Measurements from ENCODE around the gene IFITM5. TPM values are rescaled to one million over a fixed set of nuclear protein-coding genes. Genes with fewer than 3 reads are reported as not detected.
"Not testable (repeated sequence)": the region's sequence is repeated elsewhere in the genome, so short reads cannot be mapped to it uniquely, and the experiment has no call there.

Gene IFITM5
- total RNA-seq, 8 experiments from 2014 or later: 0.51 to 1.5 (median 1.1) TPM; not detected in 5

DNA sequence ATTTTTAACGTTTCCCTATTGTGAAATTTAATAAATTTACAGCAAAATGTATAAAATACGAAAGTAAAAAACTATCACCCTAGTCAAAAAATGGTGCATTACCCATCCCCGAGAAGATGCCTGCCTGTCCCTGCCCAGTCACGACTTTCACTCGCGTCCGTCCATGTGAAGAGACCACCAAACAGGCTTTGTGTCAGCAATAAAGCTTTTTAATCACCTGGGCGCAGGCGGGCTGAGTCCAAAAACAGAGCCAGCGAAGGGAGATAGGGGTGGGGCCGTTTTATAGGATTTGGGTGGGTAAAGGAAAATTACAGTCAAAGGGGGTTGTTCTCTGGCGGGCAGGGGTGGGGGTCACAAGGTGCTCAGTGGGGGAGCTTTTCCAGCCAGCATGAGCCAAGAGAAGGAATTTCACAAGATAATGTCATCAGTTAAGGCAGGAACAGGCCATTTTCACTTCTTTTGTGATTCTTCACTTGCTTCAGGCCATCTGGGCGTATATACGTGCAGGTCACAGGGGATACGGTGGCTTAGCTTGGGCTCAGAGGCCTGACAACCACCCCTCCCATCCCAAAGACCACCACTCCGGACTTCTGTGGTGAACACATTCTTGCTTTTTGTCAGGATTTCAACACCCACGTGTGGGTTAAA lies 34.4 kb upstream of the IFITM5 start:
- H3K4me3 ChIP-seq; in situ Hi-C loops (cut with MboI; ENCODE audit: low pct_unique_long_range_greater_than_20kb in 2 of 9, low sequenced_read_pairs in 9 of 9, unreplicated experiment in 9 of 9): not testable (repeated sequence)
- ATAC-seq (replicated peaks in 6 of 8): peak in 3 of 8 experiments; percentile 20 to 30 (median 29)
- 43 to 100% (median 83%) methylated on average over 1 to 10 of the region's 17 CpGs for WGBS, 10 experiments
- peaks cover 22 to 28% of the 10 kb centered on the region in 2 donors for H3K4me1 ChIP-seq (replicated peaks in 1 of 2)
- peak overlapping the region in 1 of 2 donors; percentile 37 for H3K27ac ChIP-seq

DNA sequence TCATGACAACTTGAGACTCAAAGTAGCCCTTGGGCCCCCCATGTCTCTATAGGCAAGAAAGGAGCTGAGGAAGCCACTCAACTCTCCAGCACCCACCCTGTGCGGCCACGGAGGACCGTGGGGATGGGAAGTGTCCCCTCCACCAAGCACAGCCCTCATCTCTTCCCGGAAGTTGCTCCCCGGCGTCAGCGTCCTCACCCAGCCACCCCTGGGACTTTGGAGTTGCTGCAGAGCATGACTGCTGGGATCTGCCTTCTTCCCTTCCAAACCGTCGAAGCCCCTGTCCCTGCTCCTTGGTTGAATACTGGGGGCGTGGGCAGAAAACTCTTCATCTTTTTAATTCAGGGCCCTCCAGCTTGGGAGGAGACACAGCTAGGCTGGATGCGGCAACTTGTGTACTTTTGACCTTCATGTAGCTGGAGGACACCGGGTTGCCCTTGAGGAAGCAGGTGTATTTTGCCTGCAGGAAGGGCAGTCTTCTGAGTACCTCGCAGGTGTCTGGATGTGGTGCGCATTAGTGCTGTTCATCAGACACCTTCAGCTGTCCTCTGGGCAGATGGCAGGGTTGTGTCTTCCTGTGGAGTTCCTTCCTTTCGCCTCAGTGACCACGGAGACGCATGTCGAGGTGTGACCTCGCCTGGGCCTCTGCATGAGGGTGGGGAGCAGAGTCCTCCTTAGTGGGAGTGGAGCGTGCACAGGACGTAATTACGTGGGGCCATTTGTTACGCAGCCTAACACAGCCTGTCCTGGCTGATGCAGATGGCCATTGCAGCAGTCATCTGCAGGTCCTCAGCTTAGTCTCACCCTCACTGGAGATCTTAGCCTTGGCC lies 33.5 kb upstream of the IFITM5 start:
- H3K4me1 ChIP-seq (replicated peaks in 1 of 2): peaks cover 22 to 28% of the 10 kb centered on the region in 2 donors
- no peak for ATAC-seq (replicated peaks in 6 of 8)
- no peak overlapping the region for H3K4me3 ChIP-seq
- H3K27ac ChIP-seq: no peak overlapping the region
- in situ Hi-C loops (cut with MboI; ENCODE audit: low pct_unique_long_range_greater_than_20kb in 2 of 9, low sequenced_read_pairs in 9 of 9, unreplicated experiment in 9 of 9): no loop called here
- 80 to 100% (median 96%) methylated on average over 4 to 12 of the region's 23 CpGs; no CpG with 5 or more reads in 2 of the 10 experiments for WGBS, 10 experiments

DNA sequence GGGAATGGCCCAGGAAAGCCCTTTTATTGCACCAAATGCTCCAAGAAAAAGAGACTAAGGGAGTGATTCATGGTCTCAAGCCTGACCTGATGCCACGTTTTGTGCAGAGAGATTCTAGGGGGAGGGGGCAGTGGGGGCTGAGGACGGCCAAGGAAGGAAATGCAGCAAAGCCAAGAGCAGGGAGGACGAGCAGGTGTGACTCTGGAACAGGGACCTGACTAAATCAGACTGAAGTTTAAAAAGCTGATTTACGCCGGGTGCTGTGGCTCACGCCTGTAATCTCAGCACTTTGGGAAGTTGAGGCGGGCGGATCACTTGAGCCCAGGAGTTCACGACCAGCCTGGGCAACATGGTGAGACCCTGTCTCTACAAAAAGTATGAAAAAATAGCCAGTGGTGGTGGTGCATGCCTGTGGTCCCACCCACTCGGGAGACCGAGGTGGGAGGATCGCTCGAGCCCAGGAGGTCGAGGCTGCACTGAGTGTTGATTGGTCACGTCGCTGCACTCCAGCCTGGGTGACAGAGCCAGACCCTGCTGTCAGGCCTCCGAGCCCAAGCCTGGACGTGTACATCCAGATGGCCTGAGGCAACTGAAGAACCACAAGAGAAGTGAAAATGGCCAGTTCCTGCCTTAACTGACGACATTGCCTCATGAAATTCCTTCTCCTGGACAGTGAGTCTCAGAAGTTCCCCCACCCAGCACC lies 32.2 kb upstream of the IFITM5 start:
- in situ Hi-C loops (cut with MboI; ENCODE audit: low pct_unique_long_range_greater_than_20kb in 2 of 9, low sequenced_read_pairs in 9 of 9, unreplicated experiment in 9 of 9): no loop called here

DNA sequence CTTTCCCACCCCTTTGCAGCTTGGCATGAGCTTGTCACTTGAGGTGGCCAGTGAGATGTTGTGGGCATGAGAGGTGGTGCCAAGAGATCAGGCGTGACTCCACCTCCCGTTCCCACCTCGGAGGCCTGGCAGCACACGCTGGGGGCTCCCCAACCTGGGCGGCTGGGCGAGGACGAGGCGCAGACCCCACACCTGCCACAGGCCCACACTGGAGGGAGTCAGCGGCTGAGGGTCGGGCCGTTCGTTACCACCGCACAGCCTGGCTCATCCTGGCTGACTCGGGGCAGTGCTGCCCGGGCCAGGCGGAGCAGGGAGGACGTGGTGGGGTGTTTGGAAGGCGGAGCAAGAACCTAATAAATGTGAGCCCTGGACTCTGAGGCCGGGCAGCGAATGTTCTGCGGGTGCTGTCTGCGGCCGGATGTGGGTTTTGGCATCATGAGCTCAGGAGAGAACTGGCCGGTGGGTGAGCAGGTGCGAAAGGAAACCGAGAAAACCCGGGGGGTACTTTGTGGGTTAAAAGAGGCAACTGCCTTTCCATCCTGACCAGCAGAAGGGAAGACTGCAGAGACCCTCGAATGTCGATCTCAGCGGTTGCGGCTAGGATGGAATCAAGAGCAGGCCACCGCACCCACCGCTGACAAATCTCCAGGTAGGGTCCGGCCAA lies 31.5 kb upstream of the IFITM5 start:
- Histone ChIP-seq H3K4me3 (no peak overlapping the region), H3K4me1 (replicated peaks in 1 of 2) (peaks cover 15 to 29% of the 10 kb centered on the region in 2 donors), H3K27ac (no peak overlapping the region)
- 77 to 95% (median 91%) methylated on average over 2 to 23 of the region's 34 CpGs; no CpG with 5 or more reads in 2 of the 10 experiments for WGBS, 10 experiments
- in situ Hi-C loops (cut with MboI; ENCODE audit: low pct_unique_long_range_greater_than_20kb in 2 of 9, low sequenced_read_pairs in 9 of 9, unreplicated experiment in 9 of 9): no loop called here
- no peak for ATAC-seq (replicated peaks in 6 of 8)

More for the DNA sequence above, 32.2 kb upstream of the IFITM5 start:
- Histone ChIP-seq H3K27ac (no peak overlapping the region), H3K4me1 (replicated peaks in 1 of 2) (peaks cover 22 to 36% of the 10 kb centered on the region in 2 donors), H3K4me3 (no peak overlapping the region)
- ATAC-seq (replicated peaks in 6 of 8): no peak
- WGBS, 10 experiments: 0 to 96% (median 87%) methylated on average over 2 to 8 of the region's 19 CpGs; no CpG with 5 or more reads in 1 of the 10 experiments

DNA sequence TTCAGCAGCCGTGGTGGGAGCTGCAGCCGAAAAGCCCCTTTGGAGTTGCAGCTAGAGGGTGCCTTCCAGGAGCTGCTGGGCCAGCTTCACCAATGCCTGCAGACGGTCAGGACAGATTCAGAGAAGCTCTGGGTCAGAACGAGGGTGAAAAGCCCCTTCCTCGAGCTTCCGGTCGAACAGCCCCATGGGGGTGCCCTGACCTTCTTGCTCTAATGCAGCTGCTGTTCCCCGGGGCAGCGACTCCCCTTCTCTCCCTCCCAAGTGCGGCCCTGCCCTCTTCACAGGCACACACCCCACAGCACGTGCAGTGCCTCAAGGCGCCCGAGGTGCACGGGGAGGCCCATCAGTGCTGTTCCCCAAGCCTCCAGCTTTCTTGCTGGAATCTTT lies 31.0 kb upstream of the IFITM5 start:
- Histone ChIP-seq H3K4me1 (replicated peaks in 1 of 2) (peaks cover 10 to 24% of the 10 kb centered on the region in 2 donors), H3K4me3 (no peak overlapping the region), H3K27ac (no peak overlapping the region)
- ATAC-seq (replicated peaks in 6 of 8): peak in 2 of 8 experiments; percentile 13 to 52
- in situ Hi-C loops (cut with MboI; ENCODE audit: low pct_unique_long_range_greater_than_20kb in 2 of 9, low sequenced_read_pairs in 9 of 9, unreplicated experiment in 9 of 9): no loop called here
- WGBS, 10 experiments: 77 to 100% (median 80%) methylated on average over 1 to 8 of the region's 14 CpGs; no CpG with 5 or more reads in 5 of the 10 experiments

DNA sequence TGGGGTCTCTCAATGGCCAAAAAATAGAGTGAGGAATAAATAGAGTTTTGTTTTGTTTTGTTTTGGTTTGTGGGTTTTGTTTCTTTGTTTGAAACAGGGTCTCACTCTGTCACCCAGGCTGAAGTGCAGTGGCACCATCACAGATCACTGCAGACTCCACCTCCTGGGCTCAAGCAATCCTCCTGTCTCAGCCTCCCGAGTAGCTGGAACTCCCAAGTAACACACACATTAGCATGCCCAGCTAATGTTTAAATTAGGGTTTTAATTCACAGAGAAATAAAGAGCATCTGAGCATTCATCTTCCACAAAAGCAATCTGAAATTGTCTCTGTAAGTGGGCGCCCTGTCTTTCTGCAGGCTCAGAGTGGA lies 30.5 kb upstream of the IFITM5 start:
- H3K4me1 ChIP-seq (replicated peaks in 1 of 2): peaks cover 12 to 24% of the 10 kb centered on the region in 2 donors
- in situ Hi-C loops (cut with MboI; ENCODE audit: low pct_unique_long_range_greater_than_20kb in 2 of 9, low sequenced_read_pairs in 9 of 9, unreplicated experiment in 9 of 9): no loop called here
- WGBS, 10 experiments: 88 to 100% (median 95%) methylated on average over 1 to 2 of the region's 2 CpGs; no CpG with 5 or more reads in 6 of the 10 experiments
- no peak overlapping the region for H3K4me3 ChIP-seq
- ATAC-seq (replicated peaks in 6 of 8): no peak
- no peak overlapping the region for H3K27ac ChIP-seq

DNA sequence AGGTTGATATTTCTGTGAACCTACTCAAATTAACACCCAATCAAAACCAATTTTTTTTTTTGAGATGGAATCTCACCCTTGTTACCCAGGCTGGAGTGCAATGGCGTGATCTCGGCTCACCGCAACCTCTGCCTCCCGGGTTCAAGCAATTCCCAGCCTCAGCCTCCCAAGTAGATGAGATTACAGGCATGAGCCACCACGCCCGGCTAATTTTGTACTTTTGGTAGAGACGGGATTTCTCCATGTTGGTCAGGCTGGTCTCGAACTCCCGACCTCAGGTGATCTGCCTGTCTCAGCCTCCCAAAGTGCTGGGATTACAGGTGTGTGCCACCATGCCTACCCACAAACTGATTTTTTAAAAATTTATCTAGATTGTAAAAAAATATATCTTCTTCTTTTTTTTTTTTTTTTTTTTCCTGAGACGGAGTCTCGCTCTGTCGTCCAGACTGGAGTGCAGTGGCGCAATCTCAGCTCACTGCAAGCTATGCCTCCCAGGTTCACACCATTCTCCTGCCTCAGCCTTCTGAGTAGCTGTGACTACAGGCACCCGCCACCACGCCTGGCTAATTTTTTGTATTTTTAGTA lies 29.3 kb upstream of the IFITM5 start:
- in situ Hi-C loops (cut with MboI; ENCODE audit: low pct_unique_long_range_greater_than_20kb in 2 of 9, low sequenced_read_pairs in 9 of 9, unreplicated experiment in 9 of 9); ATAC-seq (replicated peaks in 6 of 8); H3K4me3 ChIP-seq; H3K27ac ChIP-seq: not testable (repeated sequence)
- peaks cover 11 to 18% of the 10 kb centered on the region in 2 donors for H3K4me1 ChIP-seq (replicated peaks in 1 of 2)
- 71 to 100% (median 90%) methylated on average over 3 to 11 of the region's 15 CpGs for WGBS, 10 experiments

DNA sequence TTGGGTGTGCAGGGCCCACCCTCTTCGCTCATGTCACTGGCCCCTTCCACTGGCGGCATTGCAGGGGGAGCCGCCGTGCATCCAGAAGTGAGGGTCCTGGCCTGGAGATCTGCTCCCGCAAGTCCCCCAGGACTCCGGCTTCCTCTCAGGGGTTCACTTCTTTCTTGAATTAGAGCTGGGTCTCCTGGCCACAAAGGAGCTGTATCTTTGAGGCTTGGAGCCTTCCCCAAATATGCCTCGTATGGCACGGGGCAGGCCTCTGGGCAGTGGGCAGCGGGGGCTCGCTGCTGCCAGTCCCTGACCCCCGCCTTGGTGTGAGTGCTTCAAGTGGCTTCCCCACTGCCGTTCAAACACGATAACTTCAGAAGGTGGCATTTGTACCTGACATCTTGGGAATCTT lies 28.7 kb upstream of the IFITM5 start:
- Histone ChIP-seq H3K27ac (no peak overlapping the region), H3K4me1 (replicated peaks in 1 of 2) (peaks cover 10 to 18% of the 10 kb centered on the region in 2 donors), H3K4me3 (no peak overlapping the region)
- in situ Hi-C loops (cut with MboI; ENCODE audit: low pct_unique_long_range_greater_than_20kb in 2 of 9, low sequenced_read_pairs in 9 of 9, unreplicated experiment in 9 of 9): no loop called here
- WGBS, 10 experiments: 94 to 100% (median 100%) methylated on average over 1 to 8 of the region's 13 CpGs; no CpG with 5 or more reads in 4 of the 10 experiments
- ATAC-seq (replicated peaks in 6 of 8): no peak

DNA sequence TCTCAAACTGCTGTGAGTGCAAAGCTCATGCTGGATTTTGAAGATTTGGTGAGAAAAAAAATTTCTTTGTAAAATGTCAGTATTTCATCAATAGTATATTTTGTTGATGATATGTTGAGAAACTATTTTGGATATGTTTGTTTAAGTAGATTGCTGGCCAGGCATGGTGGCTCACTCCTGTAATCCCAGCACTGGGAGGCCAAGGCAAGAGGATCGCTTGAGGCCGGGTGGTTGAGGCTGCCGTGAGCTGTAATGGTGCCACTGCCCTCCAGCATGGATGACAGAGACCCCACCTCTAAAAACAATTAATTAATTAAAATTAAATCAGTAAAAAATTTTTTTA lies 28.2 kb upstream of the IFITM5 start:
- no peak for ATAC-seq (replicated peaks in 6 of 8)
- WGBS, 10 experiments: 87 to 100% (median 92%) methylated on average over 2 to 3 of the region's 3 CpGs; no CpG with 5 or more reads in 4 of the 10 experiments
- Histone ChIP-seq H3K4me1 (replicated peaks in 1 of 2) (peaks cover 10 to 18% of the 10 kb centered on the region in 2 donors), H3K4me3 (no peak overlapping the region), H3K27ac (no peak overlapping the region)
- in situ Hi-C loops (cut with MboI; ENCODE audit: low pct_unique_long_range_greater_than_20kb in 2 of 9, low sequenced_read_pairs in 9 of 9, unreplicated experiment in 9 of 9): no loop called here

DNA sequence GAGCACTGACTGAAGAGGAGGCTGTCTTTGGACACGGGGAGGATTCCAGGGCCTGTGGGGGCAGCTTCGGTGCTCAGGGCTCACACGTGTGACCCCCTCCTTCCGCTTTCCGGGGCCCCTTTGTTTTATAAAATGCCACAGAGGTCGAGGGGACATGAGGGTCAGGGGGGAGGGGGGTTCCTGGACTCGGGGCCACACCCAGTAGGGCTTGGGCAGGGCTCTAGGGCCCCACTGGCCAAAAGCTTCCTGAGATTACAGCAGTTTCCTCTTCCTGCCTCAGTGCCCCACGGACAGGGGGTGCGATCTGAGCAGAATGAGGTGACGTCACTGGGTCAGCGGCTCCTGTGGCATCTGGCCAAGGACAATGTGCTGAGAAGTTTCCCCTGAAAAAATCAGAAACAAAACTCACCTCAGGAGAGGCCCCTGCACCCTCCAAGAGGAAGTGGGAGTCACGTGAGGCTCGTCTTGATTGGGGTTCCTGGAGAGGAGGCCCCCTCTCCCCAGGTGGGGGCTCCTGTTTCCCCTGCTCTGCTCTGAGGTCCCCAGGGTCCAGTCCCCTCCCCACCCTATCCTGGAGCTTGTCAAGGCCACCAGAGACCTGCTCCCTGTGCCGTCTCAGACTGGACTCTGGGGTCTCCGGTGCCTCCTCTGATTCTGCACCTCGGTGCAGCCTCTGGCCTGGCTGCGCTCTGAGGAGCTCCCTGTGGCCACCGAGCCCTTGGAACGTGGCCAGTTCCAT lies 27.7 kb upstream of the IFITM5 start:
- Histone ChIP-seq H3K27ac (no peak overlapping the region), H3K4me1 (replicated peaks in 1 of 2) (peaks cover 10 to 18% of the 10 kb centered on the region in 2 donors), H3K4me3 (no peak overlapping the region)
- 60 to 100% (median 90%) methylated on average over 1 to 4 of the region's 19 CpGs; no CpG with 5 or more reads in 4 of the 10 experiments for WGBS, 10 experiments
- in situ Hi-C loops (cut with MboI; ENCODE audit: low pct_unique_long_range_greater_than_20kb in 2 of 9, low sequenced_read_pairs in 9 of 9, unreplicated experiment in 9 of 9): no loop called here
- ATAC-seq (replicated peaks in 6 of 8): peak in 1 of 8 experiments; percentile 18

DNA sequence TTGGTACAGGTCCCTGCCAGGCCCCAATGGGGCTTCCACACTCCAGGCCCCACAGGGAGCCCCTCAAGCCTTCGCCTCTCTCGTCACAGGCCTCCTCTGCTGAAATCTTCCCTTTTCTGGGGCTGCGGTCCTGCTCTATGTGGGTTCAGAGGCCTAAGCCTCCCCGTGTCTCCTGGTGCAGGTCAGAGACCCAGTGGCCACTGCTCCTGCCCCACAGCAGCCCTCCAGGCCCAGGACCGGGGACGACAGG lies 27.2 kb upstream of the IFITM5 start:
- Histone ChIP-seq H3K27ac (no peak overlapping the region), H3K4me3 (no peak overlapping the region), H3K4me1 (replicated peaks in 1 of 2) (peaks cover 10 to 18% of the 10 kb centered on the region in 2 donors)
- no peak for ATAC-seq (replicated peaks in 6 of 8)
- WGBS, 10 experiments: 20 to 75% (median 33%) methylated on average over 1 to 2 of the region's 6 CpGs; no CpG with 5 or more reads in 7 of the 10 experiments
- in situ Hi-C loops (cut with MboI; ENCODE audit: low pct_unique_long_range_greater_than_20kb in 2 of 9, low sequenced_read_pairs in 9 of 9, unreplicated experiment in 9 of 9): no loop called here
